CD4-positive, CD25-positive, alpha-beta regulatory T cell (primary cell): ENCODE data around the gene EIF4EBP3. TPM values are rescaled to one million over a fixed set of nuclear protein-coding genes. Genes with fewer than 3 reads are reported as not detected.

ENCODE experiments used
- ATAC-seq, 2 donors: fragments of 150-1000 bp; cut with Tn5 transposase; one replicate each; pipeline ENCODE4 v1.10.0; 2021; ENCODE audit warnings: low read depth in 2 of 2, moderate number of reproducible peaks in 2 of 2, moderate library complexity in 1 of 2
- DNase-seq, 3 donors: peaks; one replicate each; pipeline versions ENCODE4 v3.0.0 to v3.0.0-alpha.2; 2012 to 2022; ENCODE audit warnings: mixed read lengths in 1 of 3
- H3K27ac ChIP-seq: one replicate; pipeline ENCODE4 v1.7.0; 2013; ENCODE audit warnings: mild to moderate bottlenecking, low read length; ENCODE audit not compliant: insufficient read depth, poor library complexity, severe bottlenecking
- H3K27me3 ChIP-seq: one replicate; pipeline ENCODE4 v1.7.0; 2013; ENCODE audit warnings: low read length; ENCODE audit not compliant: control insufficient read depth, insufficient read depth
- H3K36me3 ChIP-seq: one replicate; pipeline ENCODE4 v1.7.0; 2013; ENCODE audit warnings: mild to moderate bottlenecking, low read length, moderate library complexity; ENCODE audit not compliant: control insufficient read depth, insufficient read depth
- H3K4me1 ChIP-seq: 2 replicates; pipeline ENCODE4 v1.7.0; 2013; ENCODE audit warnings: mild to moderate bottlenecking, low read length; ENCODE audit not compliant: insufficient read depth, control insufficient read depth, poor library complexity, severe bottlenecking
- H3K4me3 ChIP-seq: one replicate; pipeline ENCODE4 v1.7.0; 2013; ENCODE audit warnings: low read depth, mild to moderate bottlenecking, low read length, moderate library complexity
- H3K9me3 ChIP-seq, 2 experiments: 1 replicate in 1 of 2; 2 replicates in 1 of 2; pipeline ENCODE4 v1.7.0; 2013; ENCODE audit warnings: low read length in 2 of 2, mild to moderate bottlenecking in 1 of 2, moderate library complexity in 1 of 2; ENCODE audit not compliant: control insufficient read depth in 2 of 2
- H3K27ac Mint-ChIP-seq, 3 donors: one replicate each; pipeline ENCODE4 v1.8.0; 2020 to 2022; ENCODE audit warnings: mild to moderate bottlenecking in 3 of 3, mixed read lengths in 3 of 3, moderate library complexity in 2 of 3
- H3K27me3 Mint-ChIP-seq: one replicate; pipeline ENCODE4 v1.8.0; 2022; ENCODE audit warnings: mild to moderate bottlenecking, mixed read lengths
- H3K36me3 Mint-ChIP-seq: one replicate; pipeline ENCODE4 v1.8.0; 2020; ENCODE audit warnings: mixed read lengths
- H3K4me1 Mint-ChIP-seq, 4 donors: one replicate each; pipeline ENCODE4 v1.8.0; 2020 to 2022; ENCODE audit warnings: mixed read lengths in 4 of 4, mild to moderate bottlenecking in 1 of 4
- H3K4me3 Mint-ChIP-seq, 4 donors: one replicate each; pipeline ENCODE4 v1.8.0; 2020 to 2022; ENCODE audit warnings: mild to moderate bottlenecking in 4 of 4, mixed read lengths in 4 of 4, moderate library complexity in 3 of 4
- H3K9me3 Mint-ChIP-seq, 7 donors: one replicate each; pipeline ENCODE4 v1.8.0; 2020 to 2022; ENCODE audit warnings: mixed read lengths in 7 of 7, mild to moderate bottlenecking in 3 of 7, moderate library complexity in 2 of 7
- polyA plus RNA-seq, 4 donors: library from polyadenylated mRNA; unstranded; fragments of 300-500 nt; fragmentation: Illumina TruSeq; gene quantifications; one replicate each; pipeline ENCODE4 v1.2.3, GENCODE V29; 2021
- total RNA-seq: library from RNA; stranded (reverse); gene quantifications from one replicate; pipeline ENCODE4 v1.2.3, GENCODE V29; 2022

The EIF4EBP3 gene
- total and polyA plus RNA-seq, 5 donors from 2014 or later: 11.8 to 44.7 (median 38.5) TPM

GRCh38 chr5:140596321-140596741, 48.9 kb downstream of the EIF4EBP3 start:
- H3K27ac ChIP-seq: no peak overlapping the region
- Mint-ChIP-seq H3K27ac (no peak overlapping the region), H3K4me3 (no peak overlapping the region), H3K4me1 (no peaks in the 10 kb centered on the region), H3K27me3 (peaks cover 20% of the 10 kb centered on the region), H3K9me3 (no peaks in the 10 kb centered on the region), H3K36me3 (no peaks in the 10 kb centered on the region)
- H3K4me1 ChIP-seq: no peaks in the 10 kb centered on the region
- no peak overlapping the region for H3K4me3 ChIP-seq
- ATAC-seq: no peak
- no peak for DNase-seq
- no peaks in the 10 kb centered on the region for H3K27me3 ChIP-seq
- no peaks in the 10 kb centered on the region for H3K9me3 ChIP-seq
- no peaks in the 10 kb centered on the region for H3K36me3 ChIP-seq

- H3K27me3 Mint-ChIP-seq: peaks cover 20% of the 10 kb centered on the region
- Histone ChIP-seq H3K9me3 (no peaks in the 10 kb centered on the region), H3K4me1 (no peaks in the 10 kb centered on the region), H3K27ac (no peak overlapping the region), H3K27me3 (no peaks in the 10 kb centered on the region), H3K4me3 (no peak overlapping the region), H3K36me3 (no peaks in the 10 kb centered on the region)
- DNase-seq (no peak), ATAC-seq (no peak)
- H3K36me3 Mint-ChIP-seq: no peaks in the 10 kb centered on the region
- H3K9me3 Mint-ChIP-seq: no peaks in the 10 kb centered on the region
- H3K4me1 Mint-ChIP-seq: no peaks in the 10 kb centered on the region
- H3K4me3 Mint-ChIP-seq: no peak overlapping the region
- H3K27ac Mint-ChIP-seq: no peak overlapping the region
Measured at GRCh38 chr5:140598836-140599235, 51.4 kb downstream of the EIF4EBP3 start.

Other genes with a start within 250 kb of the EIF4EBP3 start
- 34.3 TPM for gene PFDN1, start 244.6 kb upstream of the EIF4EBP3 start, total RNA-seq
- gene PFDN1, start 244.6 kb upstream of the EIF4EBP3 start, polyA plus RNA-seq: 100 to 1,000 TPM; 107 to 152 (median 120) TPM
- gene HBEGF, start 201.1 kb upstream of the EIF4EBP3 start, total RNA-seq: 0.47 TPM
- not detected for gene HBEGF, start 201.1 kb upstream of the EIF4EBP3 start, polyA plus RNA-seq
- gene SLC4A9, start 187.5 kb upstream of the EIF4EBP3 start, total RNA-seq: not detected
- gene SLC4A9, start 187.5 kb upstream of the EIF4EBP3 start, polyA plus RNA-seq: not detected
- 227 TPM for gene ANKHD1, start 145.8 kb upstream of the EIF4EBP3 start, total RNA-seq
- gene ANKHD1, start 145.8 kb upstream of the EIF4EBP3 start, polyA plus RNA-seq: 10 to 100 TPM; 58.2 to 78.2 (median 64.6) TPM
- 38.9 TPM for gene SRA1, start 9.8 kb downstream of the EIF4EBP3 start, total RNA-seq
- gene SRA1, start 9.8 kb downstream of the EIF4EBP3 start, polyA plus RNA-seq: 10 to 100 TPM; 36.6 to 44.3 (median 38.4) TPM
- gene APBB3, start 16.9 kb downstream of the EIF4EBP3 start, total RNA-seq: 50.8 TPM
- 1 to 10 TPM; 3.4 to 5.2 (median 4.0) TPM for gene APBB3, start 16.9 kb downstream of the EIF4EBP3 start, polyA plus RNA-seq
- gene SLC35A4, start 17.2 kb downstream of the EIF4EBP3 start, total RNA-seq: 35.0 TPM
- gene SLC35A4, start 17.2 kb downstream of the EIF4EBP3 start, polyA plus RNA-seq: 10 to 100 TPM; 69.3 to 89.5 (median 78.0) TPM
- not detected for gene CD14, start 85.5 kb downstream of the EIF4EBP3 start, total RNA-seq
- gene CD14, start 85.5 kb downstream of the EIF4EBP3 start, polyA plus RNA-seq: 1 to 10 TPM; 1.3 to 2.6 (median 2.1) TPM
- gene TMCO6, start 91.8 kb downstream of the EIF4EBP3 start, total RNA-seq: 22.6 TPM
- 10 to 100 TPM; 17.0 to 24.1 (median 18.4) TPM for gene TMCO6, start 91.8 kb downstream of the EIF4EBP3 start, polyA plus RNA-seq
- 42.6 TPM for gene NDUFA2, start 100.0 kb downstream of the EIF4EBP3 start, total RNA-seq
- gene NDUFA2, start 100.0 kb downstream of the EIF4EBP3 start, polyA plus RNA-seq: 100 to 1,000 TPM; 165 to 208 (median 169) TPM
- gene IK, start 100.2 kb downstream of the EIF4EBP3 start, total RNA-seq: 170 TPM
- gene IK, start 100.2 kb downstream of the EIF4EBP3 start, polyA plus RNA-seq: 100 to 1,000 TPM; 136 to 197 (median 184) TPM
- 47.5 TPM for gene WDR55, start 117.2 kb downstream of the EIF4EBP3 start, total RNA-seq
- 10 to 100 TPM; 17.6 to 25.3 (median 19.9) TPM for gene WDR55, start 117.2 kb downstream of the EIF4EBP3 start, polyA plus RNA-seq
- gene DND1, start 125.9 kb downstream of the EIF4EBP3 start, total RNA-seq: 2.1 TPM
- not detected for gene DND1, start 125.9 kb downstream of the EIF4EBP3 start, polyA plus RNA-seq
- gene HARS1, start 143.7 kb downstream of the EIF4EBP3 start, total RNA-seq: 56.5 TPM
- gene HARS1, start 143.7 kb downstream of the EIF4EBP3 start, polyA plus RNA-seq: 10 to 100 TPM; 58.0 to 74.4 (median 60.5) TPM
- gene HARS2, start 143.8 kb downstream of the EIF4EBP3 start, total RNA-seq: 29.8 TPM
- 10 to 100 TPM; 20.7 to 24.4 (median 22.2) TPM for gene HARS2, start 143.8 kb downstream of the EIF4EBP3 start, polyA plus RNA-seq
- 48.5 TPM for gene ZMAT2, start 152.8 kb downstream of the EIF4EBP3 start, total RNA-seq
- 10 to 100 TPM; 81.8 to 97.5 (median 90.9) TPM for gene ZMAT2, start 152.8 kb downstream of the EIF4EBP3 start, polyA plus RNA-seq
- not detected for gene PCDHA1, start 238.5 kb downstream of the EIF4EBP3 start, total RNA-seq
- not detected for gene PCDHA1, start 238.5 kb downstream of the EIF4EBP3 start, polyA plus RNA-seq
- gene PCDHA2, start 247.2 kb downstream of the EIF4EBP3 start, total RNA-seq: not detected
- not detected for gene PCDHA2, start 247.2 kb downstream of the EIF4EBP3 start, polyA plus RNA-seq